ENCODE results near the gene HLA-DMA. TPM values are rescaled to one million over a fixed set of nuclear protein-coding genes. Genes with fewer than 3 reads are reported as not detected.

Gene HLA-DMA
- total RNA-seq, 2 experiments from 2014 or later = 9.9 to 11.7 TPM

DNA sequence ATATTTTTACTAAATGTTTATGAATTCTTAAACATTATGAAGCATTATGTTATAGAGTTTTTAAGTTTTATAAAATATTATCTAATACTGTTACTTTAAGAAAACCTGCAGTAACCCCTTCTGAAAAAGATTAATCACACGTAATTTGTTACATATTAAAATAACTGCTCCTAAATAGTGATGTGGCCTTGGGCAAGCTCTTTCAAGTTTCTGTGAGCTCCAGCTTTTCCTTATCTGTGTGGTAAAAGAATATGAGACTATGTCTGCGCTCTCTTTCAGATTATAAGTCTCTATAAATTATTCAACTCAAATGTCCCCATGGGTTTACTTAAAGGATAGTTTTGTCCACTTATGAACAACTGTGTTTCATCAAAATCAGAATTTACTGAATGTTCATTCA lies 44.0 kb downstream of the HLA-DMA start:
- ChIA-PET POLR2A (no interaction called here), CTCF (no interaction called here)

- ChIA-PET POLR2A (no interaction called here), CTCF (interaction anchor here (1.0 kb wide), 1 partner anchor 53 kb away, joined by 3 read pairs; the partner anchor contains the start of gene TAP1)
Observed at GRCh38 chr6:32906539-32906938, 46.4 kb downstream of the HLA-DMA start.

DNA sequence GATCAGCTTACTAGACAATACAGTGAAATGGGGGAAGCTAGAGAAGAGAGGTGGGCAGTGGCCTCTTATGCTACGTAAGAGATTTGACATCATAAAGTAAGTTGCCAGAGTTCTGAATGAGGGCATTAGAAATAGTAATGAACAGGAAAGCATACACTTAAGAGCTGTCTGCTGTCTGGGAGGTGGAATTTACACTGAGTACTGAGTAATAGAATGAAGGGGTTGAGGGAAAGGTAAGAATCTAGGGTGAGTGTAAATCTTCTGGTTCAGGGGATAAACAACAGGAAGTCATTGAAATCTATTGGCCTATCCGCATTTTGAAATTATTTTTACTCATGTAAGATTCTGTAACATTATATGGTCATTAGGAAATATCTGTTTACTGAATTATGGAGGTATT lies 47.8 kb downstream of the HLA-DMA start:
- CTCF ChIA-PET = interaction anchor here (1.0 to 1.9 kb wide), 4 partner anchors 20 to 79 kb away, joined by 3 to 6 read pairs (median 4); partner anchors contain the start of gene TAP2
- POLR2A ChIA-PET = no interaction called here

- POLR2A ChIA-PET = no interaction called here
- CTCF ChIA-PET = interaction anchor here (1.6 to 1.9 kb wide), 2 partner anchors 18 to 29 kb away, joined by 4 to 6 read pairs; no protein-coding TSS in a partner anchor
Observed at GRCh38 chr6:32903952-32904351, 48.9 kb downstream of the HLA-DMA start.

Other genes starting within 250 kb of the HLA-DMA start
- gene HLA-DQA2, start 211.7 kb downstream of the HLA-DMA start, total RNA-seq = under 1 TPM; 0.48 to 0.55 TPM
- gene HLA-DQB2, start 189.6 kb downstream of the HLA-DMA start, total RNA-seq = under 1 TPM in 1 of 2 experiments, not detected in 1; 0.36 TPM
- 1 to 10 TPM in 1 of 2 experiments, under 1 TPM in 1; 0.72 to 1.2 TPM for gene HLA-DOB, start 136.1 kb downstream of the HLA-DMA start, total RNA-seq
- 100 to 1,000 TPM; 178 to 199 TPM for gene TAP2, start 114.4 kb downstream of the HLA-DMA start, total RNA-seq
- gene PSMB8, start 109.0 kb downstream of the HLA-DMA start, total RNA-seq = 100 to 1,000 TPM; 295 TPM
- 100 to 1,000 TPM; 296 to 298 TPM for gene TAP1, start 99.4 kb downstream of the HLA-DMA start, total RNA-seq
- gene PSMB9, start 98.9 kb downstream of the HLA-DMA start, total RNA-seq = 100 to 1,000 TPM; 206 to 207 TPM
- 1 to 10 TPM; 2.2 to 2.6 TPM for gene HLA-DMB, start 12.1 kb downstream of the HLA-DMA start, total RNA-seq
- gene BRD2, start 15.5 kb upstream of the HLA-DMA start, total RNA-seq = 100 to 1,000 TPM; 327 to 333 TPM
- 1 to 10 TPM; 3.6 to 4.8 TPM for gene HLA-DOA, start 56.5 kb upstream of the HLA-DMA start, total RNA-seq
- gene HLA-DPA1, start 120.6 kb upstream of the HLA-DMA start, total RNA-seq = 10 to 100 TPM; 43.5 to 46.9 TPM
- 10 to 100 TPM; 10.4 to 10.9 TPM for gene HLA-DPB1, start 122.9 kb upstream of the HLA-DMA start, total RNA-seq
- gene COL11A2, start 239.4 kb upstream of the HLA-DMA start, total RNA-seq = 1 to 10 TPM; 1.1 TPM
- gene RXRB, start 247.6 kb upstream of the HLA-DMA start, total RNA-seq = 10 to 100 TPM; 43.8 to 44.2 TPM
- 10 to 100 TPM; 60.1 to 62.4 TPM for gene SLC39A7, start 247.8 kb upstream of the HLA-DMA start, total RNA-seq